HG03571 (cell line): Measurements from ENCODE around the gene HOGA1.
"Not testable (repeated sequence)": the region's sequence is repeated elsewhere in the genome, so short reads cannot be mapped to it uniquely, and the experiment has no call there.

Source experiments
- ATAC-seq: cut with Tn5 transposase; IDR thresholded peaks from one replicate; pipeline ENCODE4 v1.9.1; 2021; ENCODE audit not compliant: unreplicated experiment

Gene HOGA1

DNA sequence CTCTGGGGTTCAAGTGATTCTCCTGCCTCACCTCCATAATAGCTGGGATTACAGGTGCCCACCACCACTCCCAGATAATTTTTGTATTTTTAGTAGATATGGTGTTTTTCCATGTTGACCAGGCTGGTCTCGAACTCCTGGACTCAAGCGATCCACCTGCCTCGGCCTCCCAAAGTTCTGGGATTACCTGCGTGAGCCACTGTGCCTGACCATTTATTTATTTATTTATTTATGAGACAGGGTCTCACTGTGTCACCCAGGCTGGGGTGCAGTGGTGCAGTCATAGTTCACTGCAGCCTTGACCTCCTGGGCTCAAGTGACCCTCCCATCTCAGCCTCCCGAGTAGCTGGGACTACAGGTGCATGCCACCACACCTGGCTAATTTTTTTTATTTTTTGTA is 29.9 kb upstream of the HOGA1 start:
- ATAC-seq: not testable (repeated sequence)

DNA sequence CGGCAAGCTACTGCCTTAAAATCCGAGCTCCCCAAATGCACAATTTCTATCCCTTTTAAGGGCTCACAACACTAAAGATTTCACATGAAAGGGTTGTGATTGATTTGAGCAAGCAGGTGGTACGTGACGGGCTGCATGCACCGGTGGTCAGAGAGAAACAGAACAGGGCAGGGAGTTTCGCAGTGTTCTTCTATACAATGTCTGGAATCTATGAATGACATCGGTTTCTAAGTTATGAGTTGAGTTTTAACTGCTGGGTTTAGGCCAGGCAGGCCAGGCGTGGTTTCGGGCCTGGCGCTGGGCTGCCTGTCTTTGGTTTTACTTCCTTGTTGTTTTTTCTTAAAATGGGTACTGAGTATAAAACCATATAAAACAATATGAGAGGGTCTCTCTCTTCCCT is 28.6 kb upstream of the HOGA1 start:
- ATAC-seq: not testable (repeated sequence)

DNA sequence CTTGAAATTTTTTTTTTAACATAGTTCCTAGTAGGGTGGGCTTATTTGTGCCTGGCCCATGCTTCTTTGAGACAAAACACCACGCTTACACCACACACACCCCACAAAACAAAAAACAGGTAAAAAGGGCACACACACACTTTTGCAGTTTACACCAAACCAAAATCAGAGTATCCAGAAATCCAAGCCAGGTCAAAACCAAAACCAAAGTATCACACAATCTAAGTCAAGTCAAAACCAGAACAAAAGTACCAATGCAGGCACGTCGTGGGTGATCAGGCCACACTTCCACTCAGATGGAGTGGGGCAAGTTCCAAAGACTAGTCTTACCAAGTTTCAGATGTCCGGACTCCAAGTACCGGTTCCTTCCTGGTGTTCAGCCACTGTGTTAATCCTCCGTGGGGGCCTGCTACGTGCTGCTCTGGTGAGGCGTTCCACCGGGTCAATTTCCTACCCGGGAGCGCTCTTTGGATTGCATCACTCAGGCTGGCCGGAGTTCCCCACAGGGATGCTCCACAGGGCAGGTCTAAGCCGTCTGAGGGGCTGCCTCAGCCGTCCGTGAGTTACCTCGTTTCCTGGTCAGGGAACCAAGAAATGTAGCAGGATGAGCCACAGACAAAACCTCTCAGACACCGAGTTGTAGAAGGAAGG is 23.3 kb upstream of the HOGA1 start:
- ATAC-seq: not testable (repeated sequence)

DNA sequence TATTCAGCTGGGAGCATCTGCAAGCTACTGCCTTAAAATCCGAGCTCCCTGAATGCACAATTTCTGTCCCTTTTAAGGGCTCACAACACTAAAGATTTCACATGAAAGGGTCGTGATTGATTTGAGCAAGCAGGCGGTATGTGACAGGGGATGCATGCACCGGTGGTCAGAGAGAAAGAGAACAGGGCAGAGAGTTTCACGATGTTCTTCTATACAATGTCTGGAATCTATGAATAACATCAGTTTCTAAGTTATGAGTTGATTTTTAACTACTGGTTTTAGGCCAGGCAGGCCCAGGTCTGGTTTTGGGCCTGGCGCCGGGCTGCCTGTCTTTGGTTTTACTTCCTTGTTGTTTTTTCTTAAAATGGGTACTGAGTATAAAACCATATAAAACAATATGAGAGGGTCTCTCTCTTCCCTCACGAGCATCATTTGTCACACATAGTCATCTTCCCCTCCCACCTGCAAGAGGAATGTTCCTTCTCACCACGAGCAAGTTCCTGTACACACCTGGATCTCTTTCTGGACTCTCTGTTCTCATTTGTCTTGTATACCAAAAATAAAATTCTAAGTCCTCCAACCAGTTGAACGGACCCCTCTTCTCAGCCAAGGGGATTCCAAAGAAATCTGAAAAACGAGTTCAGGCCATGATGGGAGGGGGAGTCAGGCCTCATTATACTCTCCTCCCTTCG is 22.7 kb upstream of the HOGA1 start:
- not testable (repeated sequence) for ATAC-seq

DNA sequence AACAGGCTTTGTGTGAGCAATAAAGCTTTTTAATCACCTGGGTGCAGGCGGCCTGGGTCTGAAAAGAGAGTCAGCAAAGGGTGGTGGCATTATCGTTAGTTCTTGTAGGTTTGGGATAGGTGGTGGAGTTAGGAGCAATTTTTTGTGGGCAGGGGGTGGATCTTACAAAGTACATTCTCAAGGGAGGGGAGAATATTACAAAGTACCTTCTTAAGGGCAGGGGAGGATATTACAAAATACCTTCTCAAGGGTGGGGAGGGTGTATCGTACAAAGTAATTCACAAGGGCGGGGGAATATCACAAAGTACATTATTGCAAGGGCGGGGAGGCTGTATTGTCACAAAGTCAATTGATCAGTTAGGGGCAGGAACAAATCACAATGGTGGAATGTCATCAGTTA is 21.9 kb upstream of the HOGA1 start:
- not testable (repeated sequence) for ATAC-seq

DNA sequence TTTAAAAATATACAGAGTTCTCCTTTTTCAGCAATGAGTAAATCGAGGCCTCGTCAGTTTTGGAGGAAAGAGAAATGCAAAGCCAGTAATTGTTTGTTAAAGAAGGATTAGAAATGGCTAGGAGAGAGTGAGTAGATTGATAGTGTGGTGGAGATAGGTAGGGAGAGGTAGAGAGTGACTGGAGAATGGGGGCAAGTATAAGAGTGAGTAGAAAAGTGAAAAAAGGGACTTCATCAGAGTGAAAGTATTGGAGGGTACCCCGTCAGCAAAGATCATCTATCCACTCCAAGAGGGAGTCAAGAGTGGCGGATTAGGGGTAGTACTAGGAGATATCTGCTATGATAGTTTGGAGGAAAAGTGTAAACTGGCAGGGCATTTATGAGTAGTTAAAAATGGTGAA is 20.9 kb upstream of the HOGA1 start:
- no peak for ATAC-seq

DNA sequence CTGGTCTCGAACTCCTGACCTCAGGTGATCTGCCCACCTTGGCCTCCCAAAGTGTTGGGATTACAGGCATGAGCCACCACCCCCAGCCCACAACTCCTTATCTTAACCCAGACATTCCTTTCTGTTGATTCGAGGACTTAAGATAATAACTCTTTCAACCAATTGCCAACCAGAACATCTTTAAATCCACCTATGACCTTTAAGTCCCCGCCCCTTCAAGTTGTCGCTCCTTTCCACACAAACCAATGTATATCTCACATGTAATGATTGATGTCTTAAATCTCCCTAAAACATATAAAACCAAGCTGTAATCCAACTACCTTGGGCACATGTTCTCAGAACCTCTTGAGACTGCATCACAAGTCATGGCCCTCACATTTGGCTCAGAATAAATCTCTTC is 19.4 kb upstream of the HOGA1 start:
- ATAC-seq: no peak

DNA sequence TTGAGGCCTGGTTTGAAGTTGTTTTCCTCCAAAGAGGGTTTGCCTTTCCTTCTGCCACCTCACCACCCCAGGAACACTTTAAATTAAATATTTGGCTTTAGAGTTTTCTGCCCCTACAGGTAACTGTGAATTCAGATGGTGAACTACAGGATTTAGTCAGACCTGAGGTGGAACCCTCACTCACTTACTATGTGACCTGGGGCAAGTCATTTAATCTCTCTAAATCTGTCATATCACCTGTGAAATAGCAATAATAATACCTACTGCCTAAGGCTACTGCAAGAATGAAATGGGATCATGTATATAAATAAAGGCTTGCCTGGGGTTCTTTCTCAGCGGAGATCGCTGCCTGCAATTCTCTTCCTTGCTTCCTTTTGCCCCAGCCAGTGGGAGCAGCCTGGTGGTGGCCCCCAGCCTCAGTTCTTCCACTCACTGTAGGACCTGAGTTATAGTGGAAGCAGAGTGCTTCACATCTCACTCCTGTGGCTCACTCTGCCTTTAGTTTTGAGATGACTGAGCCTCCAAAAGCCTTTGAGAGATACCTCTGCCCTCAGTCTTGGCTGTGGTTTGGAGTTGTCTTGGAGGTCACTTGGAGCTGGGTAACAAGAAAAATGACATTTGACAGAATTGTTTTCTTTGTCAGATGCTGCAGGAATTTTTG is 17.7 kb upstream of the HOGA1 start:
- no peak for ATAC-seq

DNA sequence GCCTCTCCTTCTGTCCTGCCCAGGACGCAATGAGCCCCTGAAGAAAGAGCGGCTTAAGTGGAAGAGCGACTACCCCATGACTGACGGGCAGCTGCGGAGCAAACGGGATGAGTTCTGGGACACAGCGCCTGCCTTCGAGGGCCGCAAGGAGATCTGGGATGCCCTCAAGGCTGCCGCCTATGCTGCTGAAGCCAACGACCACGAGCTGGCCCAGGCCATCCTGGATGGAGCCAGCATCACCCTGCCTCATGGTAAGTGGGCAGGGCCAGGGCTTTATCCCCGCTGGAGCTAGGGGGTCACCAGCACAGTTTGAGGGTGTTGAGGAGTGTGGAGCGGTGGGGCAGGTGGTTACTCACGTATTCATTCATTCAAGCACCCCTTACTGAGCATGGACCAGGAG is 16.3 kb upstream of the HOGA1 start:
- no peak for ATAC-seq

DNA sequence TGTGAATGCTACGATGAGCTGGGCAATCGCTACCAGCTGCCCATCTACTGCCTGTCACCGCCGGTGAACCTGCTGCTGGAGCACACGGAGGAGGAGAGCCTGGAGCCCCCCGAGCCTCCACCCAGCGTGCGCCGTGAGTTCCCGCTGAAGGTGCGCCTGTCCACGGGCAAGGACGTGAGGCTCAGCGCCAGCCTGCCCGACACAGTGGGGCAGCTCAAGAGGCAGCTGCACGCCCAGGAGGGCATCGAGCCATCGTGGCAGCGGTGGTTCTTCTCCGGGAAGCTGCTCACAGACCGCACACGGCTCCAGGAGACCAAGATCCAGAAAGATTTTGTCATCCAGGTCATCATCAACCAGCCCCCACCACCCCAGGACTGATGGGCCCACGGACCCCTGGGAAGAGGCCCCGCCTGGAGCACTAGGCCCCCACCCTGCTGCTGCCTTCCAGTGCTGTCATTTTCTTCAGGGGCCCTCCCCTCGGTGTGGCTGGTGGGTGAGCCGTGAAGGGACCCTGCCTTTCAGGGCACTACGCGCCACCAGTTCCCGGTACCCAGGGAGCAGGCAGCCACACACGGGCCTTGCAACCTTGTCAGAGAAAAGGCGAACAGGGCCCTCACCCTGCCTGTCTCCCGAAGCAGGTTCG is 13.9 kb upstream of the HOGA1 start:
- ATAC-seq: no peak

DNA sequence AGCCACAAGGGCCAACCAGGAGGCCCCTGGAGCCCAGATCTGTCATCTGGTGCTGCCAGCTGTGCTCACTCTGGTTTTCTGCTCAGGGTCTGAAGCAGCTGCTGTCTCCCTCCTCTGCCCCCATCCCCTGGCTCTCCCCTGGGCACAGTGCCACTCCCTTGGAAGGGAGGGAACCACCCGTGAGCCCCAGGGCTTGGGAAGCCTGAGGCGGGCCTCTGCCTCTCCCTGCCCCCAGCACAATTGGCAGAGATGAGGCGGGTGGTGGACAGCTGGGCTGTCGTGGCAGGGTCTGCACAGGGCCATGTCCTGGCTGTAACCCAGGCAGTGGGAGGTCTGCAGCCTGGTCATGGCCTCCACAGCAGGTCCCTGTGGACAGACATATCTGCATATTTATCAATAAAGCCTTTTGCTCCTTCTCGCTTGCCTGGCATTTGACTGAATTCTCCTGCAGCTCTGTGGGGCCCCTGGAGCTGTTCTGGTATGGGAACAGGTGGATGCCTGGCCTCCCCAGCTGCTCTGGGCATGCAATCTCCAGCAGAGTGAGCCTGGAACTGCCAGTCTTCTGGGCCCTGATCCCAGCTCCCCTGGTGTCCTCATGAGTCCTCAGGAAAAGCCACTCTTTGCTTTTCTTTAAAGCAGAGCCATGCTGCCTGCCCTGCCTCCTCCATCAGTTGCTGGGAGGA is 13.3 kb upstream of the HOGA1 start:
- no peak for ATAC-seq

DNA sequence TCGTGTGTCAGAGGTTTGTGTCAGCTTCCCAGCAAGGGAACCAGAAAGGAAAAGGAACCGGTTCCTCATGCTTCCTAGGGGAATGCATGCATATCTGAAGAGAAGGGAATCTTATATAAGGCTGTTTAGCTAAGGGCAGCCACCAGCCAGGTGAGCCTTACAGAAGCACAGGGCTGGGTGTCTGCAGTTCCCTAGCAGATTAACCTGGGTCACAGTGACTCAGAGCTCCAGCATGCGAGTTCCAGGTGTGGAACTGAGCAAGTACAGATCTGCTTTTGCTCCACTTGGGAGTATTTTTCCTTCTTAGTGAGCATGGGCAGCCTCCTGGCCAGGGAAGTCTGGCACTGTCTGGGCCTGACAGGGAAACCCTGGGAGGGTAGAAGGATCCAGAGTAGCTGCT is 12.6 kb upstream of the HOGA1 start:
- ATAC-seq: no peak

DNA sequence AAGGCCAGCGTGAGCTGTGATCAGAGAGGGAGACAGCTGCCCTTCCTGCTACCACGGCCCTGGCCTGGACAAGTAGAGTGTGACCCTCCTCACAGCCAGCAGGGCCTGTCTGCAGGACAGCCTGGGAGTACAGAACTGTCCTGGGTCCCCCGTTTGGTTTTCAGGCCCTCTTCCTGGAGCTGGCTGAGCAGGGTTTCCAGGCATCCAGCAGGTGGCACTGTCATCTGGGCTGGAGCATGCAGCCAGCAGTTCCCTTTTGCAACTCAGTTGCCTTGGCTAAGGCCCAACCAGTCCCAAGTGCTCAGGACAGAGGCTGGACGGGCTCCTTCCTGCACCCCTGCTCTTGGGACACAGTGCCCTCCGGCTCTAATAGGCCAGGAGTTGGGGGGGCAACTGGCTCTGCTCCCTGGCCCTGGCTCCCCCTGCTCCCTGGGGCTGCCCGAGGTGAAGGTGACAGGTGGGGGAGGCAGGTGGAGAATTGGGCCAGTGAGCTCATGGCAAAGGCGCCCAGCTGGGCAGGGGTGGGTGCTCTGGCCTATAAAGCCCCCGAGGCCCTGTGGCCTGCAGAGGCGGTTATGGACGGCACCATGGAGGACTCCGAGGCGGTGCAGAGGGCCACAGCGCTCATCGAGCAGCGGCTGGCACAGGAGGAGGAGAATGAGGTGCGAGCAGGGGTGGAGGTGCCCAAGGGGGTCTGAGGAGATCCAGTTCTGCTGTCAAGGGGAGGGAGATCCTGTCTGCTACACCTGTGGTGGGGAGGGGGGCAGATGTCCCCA is 11.8 kb upstream of the HOGA1 start, which contains the start of gene ANKRD2:
ANKRD2 (plus strand) TSS at position 566 of the 776 bp plus-strand sequence; CDS start at position 576, 10 bp downstream.
- ATAC-seq: no peak

DNA sequence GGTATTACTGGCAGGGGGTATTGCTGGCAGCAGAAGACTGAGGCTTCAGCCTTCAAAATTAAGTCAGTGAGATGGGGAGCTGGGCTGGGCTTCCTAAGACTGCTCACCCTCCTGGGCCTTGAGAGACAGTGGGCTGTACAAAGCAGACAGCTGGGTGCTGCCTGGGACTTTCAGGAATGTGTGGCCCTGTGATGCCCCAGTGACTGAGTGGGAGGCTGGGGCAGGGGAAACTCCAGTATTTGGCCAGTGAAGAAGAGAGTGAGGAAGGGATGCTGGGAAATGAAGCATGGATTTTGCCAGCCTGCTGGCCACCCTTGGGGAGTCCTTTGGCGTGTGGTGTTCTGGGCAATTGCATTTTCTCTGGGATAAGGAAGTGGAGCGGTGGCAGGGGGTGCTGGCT is 11.2 kb upstream of the HOGA1 start:
- ATAC-seq: no peak

DNA sequence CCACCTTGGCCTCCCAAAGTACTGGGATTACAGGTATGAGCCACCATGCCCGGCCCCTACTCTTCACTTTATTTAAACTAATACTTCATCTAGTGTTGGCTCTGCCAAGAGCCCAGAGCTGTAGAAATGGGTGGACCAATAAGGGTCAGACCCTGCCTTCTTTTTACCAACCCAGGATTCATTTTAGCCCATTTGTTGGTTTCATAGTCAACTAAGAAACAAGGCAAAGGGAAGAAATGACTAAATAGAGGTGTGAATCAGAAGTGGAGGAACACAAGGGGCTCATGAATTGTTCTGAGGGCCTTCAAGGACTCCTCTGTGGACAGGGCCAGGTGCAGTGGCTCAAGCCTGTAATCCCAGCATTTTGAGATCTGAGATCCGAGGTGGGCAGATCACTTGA is 10.5 kb upstream of the HOGA1 start:
- ATAC-seq: no peak

DNA sequence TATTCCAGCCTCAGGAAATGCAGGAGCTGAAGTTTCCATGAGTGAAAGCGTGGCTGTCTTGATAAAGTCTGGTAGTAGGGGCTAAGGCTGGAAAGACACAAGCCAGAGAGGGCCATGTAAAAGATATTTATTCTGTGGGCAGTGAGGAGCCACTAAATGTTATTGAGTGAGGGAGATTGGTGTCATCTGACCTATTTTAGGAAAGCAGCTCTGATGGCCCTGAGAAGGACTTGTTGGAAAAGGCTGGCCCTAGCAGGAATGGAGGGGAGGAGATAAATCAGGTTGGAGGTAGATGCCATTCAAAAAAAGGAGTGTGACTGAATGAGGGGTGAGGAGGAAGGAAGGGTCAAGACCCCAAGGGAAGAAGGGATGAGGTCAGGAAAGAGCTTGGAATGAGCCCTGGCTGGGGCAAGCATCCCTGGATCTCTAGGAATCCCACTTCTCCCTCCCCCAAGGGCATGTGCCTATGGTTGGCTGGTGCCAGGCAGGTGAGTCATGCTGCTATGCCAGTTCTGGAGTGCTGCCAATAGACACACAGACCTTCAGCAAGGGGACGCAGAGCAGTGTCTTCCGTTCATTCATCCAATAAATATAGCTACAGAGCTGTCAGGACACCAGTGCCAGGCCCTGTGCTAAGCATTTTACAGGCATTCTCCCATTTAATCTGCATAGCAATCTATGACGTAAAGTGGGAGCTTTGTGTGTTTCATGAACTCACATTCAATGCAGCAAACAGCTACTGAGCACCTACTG is 9.6 kb upstream of the HOGA1 start:
- ATAC-seq: no peak

DNA sequence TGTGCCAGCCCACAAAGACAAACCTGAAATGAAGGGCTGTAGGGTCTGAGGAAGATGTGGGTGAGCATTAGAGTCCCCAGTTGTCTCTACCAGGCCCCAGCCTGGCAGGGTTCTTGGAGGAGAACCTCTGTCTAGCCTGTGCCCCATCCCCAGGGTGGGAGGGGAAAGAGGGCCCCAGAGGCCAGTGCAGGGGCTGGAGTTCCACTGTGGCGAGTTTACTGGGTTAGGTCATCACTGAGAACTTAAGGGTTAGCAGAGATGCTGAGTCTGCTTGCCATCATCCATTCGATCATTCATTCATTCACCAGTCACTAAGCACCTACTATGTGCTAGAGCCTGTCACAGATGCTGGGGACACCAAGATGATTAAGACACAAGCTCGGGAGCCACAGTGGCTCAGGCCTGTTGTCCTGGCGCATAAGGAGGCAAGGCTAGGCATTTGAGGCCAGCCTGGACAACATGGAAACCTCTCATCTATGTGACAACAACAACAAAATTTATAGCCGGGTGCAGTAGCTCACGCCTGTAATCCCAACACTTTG is 9.0 kb upstream of the HOGA1 start:
- no peak for ATAC-seq

DNA sequence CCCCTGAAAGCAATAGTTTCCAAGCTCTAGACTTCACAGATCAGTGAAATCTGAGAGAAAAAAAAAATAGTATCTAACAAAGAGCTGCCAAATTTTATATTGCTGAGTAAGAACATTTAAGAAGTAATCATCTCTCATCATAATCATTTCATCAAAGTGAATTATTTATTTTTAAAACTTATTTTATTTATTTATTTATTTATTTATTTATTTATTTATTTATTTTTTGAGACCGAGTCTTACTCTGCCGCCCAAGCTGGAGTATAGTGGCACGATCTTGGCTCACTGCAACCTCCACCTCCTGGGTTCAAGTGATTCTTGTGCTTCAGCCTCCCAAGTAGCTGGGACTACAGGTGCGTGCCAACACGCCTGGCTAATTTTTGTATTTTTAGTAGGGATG is 7.7 kb upstream of the HOGA1 start:
- ATAC-seq: not testable (repeated sequence)

DNA sequence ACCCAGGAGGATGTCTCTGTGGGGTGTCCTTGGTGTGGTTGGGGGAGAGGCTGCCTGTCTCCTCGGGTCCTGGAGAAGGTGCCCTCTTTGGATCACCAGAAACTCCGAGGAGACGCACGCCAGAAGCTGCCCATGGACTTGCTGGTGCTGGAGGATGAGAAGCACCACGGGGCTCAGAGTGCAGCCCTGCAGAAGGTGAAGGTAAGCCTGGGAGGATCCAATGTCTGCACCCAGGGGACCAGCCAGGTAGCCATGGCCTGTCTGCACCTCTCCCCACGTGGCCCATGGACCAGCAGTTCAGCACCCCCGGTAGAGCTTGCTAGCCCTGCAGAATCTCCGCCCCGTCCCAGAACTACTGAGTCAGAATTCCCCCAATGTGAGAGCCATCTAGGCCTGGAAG is 6.5 kb upstream of the HOGA1 start:
- ATAC-seq: no peak
